HG03432 (cell line): ENCODE data around the gene RAB3GAP2.
"Not testable (repeated sequence)": the region's sequence is repeated elsewhere in the genome, so short reads cannot be mapped to it uniquely, and the experiment has no call there.

Experiments
- ATAC-seq: cut with Tn5 transposase; IDR thresholded peaks from one replicate; pipeline ENCODE4 v1.9.1; 2021; ENCODE audit warnings: mild to moderate bottlenecking, moderate library complexity; ENCODE audit not compliant: unreplicated experiment

Gene RAB3GAP2

DNA sequence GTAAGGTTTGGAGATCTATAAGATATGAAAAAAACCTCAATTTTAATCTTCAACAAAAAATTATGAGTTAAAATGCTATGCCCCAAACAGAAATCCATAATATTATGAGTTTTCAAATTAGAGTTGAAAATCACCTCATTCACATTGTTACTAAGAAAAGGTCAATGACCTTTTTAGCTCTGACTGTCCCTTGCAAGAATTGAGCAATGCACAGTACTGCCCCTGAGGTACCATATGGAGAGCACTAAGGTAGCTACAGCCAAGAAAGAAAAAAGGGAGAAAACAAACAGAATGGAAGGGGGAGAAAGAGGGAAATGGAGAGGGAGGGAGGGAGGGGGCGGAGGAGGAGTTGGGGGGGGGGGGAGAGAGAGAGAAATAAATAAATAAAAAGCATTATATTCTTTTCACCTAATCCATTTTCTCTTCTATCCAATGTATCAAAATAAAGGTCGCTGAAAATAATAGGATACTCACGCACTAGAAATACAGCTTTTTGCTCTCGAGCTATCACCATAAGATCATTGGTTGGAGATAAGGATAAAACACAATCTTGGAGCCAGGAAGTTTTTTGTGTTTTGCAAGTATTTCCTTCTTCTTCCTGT is 58.8 kb downstream of the RAB3GAP2 start:
- no peak for ATAC-seq

DNA sequence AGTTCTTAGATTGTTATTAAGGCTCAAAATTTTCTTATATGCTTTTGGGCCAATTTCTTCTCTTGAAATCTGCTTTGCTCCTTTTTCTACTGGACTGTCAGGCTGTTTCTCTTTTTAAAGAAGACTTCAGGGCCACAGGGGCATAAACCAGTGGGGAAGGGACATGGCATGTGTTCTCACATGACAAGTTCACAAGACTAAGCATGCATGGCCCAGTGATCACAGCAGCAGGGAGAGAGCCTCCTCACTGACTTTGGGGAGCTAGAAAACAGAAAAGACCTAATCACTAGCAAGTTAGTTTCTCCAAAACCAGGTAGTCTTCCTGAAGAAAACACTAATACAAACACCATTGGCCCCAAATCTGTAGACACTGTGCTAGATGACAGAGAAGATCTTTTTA is 64.8 kb downstream of the RAB3GAP2 start:
- ATAC-seq: no peak

DNA sequence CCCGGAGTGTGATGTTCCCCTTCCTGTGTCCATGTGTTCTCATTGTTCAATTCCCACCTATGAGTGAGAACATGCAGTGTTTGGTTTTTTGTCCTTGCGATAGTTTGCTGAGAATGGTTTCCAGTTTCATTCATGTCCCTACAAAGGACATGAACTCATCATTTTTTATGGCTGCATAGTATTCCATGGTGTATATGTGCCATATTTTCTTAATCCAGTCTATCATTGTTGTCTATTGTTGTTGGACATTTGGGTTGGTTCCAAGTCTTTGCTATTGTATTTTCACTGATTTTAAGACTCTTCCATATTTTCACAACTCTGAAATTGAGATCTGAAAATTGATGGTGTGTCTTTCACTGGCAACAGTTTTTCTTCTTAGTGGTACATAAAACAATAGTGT is 67.5 kb downstream of the RAB3GAP2 start:
- ATAC-seq: not testable (repeated sequence)

DNA sequence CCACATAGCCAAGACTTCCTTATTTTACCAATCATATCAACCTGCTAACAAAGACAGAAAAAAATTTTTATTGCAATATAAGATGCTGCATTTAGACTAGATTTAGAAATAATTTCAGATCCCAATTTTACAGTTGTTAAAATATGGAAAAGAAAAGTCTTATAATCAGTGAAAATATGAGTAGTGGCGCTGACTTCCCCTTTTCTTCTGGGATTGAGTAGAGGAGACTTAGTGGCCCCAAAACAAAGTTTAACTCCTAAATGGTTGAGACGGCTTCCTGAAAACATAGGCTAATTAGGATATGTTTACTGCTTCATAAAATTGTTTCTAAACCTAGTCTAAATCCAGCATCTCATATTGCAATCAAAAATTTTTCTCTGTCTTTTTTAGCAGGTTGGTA is 68.4 kb downstream of the RAB3GAP2 start:
- ATAC-seq: no peak

DNA sequence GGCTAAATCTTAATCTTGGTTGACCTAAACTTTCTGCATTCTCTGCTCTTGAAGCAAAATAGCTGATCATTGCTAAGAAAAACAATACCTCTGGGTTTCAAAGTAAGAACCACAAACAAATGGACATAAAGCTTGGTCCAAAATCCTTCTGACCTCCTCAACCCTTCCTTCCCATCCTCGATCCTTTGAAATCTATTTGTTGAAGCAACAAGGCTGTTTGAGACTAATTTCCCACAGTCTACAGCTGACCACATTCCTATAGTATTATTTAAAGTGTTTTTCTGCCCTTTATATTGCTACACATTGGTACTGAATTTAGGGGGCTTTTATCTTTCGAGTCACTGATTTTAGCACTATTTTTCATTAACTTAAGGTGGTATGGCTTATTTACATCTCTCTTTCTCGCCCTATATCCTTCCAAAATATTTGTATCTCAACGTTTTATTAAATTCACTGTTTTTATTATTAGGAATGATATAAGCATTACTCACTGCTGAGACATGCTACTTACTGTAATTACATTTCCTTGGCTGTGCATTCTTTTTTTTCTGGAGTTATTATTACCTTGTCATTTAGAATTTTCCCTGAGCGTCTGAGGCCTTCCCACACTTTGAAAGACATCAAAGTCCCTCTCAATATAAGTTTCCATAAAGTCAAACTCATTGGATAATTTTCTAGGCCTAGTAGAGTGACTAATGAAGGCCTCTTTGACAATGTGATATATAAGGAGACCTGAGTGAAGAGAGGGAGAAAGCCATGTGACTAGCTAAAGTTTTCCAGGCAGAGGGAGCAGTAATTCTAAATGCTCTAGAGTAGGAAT is 73.9 kb downstream of the RAB3GAP2 start:
- no peak for ATAC-seq

DNA sequence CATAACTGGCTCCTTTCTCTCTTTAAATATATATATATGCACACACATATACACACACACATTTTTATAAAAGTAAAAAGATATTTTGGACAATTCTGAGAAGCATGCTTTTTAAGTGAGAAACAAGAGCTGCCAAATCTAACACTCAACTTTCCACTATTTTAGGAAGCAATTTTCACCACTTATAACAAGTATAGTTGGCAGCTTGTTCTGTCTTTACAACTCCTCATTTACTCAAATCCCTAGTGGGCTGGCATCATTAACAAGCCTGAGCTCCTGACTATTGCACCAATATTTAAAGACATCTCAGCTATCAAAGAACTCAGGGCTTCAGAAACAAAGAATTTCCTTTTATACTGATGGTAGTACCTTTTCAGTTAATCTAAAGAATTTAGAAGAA is 76.6 kb downstream of the RAB3GAP2 start:
- no peak for ATAC-seq

DNA sequence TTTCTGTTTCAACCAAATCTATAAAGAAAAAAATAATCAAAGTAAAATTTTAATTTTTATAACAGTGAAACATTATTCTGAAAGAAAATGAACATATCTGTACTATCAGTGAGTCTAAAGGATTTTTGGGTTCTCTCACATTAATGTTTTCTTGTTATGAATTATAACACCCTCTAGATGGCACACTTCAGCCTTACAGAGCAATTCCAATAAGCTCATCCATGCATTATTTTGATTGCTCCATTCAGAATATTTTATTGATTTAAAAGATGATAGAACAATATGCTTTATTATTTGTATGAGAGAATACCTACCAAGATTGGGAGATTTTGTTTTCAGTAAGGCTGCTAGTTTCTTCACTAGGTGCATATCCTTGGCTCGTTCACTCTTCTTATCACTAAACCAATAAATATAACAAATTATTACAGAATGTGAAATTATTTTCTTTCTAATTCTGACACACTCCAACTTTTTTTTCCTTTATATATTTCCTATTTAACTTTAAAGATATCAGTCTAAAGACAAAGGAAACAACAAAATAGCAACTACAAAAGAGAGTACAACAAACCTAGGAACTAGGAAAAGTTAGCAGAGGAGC is 82.4 kb downstream of the RAB3GAP2 start:
- no peak for ATAC-seq

DNA sequence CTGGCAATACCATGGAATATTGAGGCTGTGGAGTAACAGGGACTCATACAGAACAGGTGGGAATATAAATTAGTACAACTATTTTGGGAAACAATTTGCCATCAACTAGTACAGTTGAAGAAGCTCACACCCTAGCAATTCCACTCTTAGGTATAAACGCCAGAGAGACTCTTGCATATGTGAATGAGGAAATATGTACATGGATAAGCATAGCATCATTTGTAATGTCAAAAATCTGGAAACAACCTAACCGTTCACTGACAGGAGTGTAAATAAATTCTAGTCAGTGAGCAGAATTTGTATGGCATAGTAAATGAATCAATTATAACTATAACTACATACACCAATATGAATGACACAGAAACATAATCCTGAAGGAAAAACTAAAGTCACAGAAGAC is 83.7 kb downstream of the RAB3GAP2 start:
- no peak for ATAC-seq

DNA sequence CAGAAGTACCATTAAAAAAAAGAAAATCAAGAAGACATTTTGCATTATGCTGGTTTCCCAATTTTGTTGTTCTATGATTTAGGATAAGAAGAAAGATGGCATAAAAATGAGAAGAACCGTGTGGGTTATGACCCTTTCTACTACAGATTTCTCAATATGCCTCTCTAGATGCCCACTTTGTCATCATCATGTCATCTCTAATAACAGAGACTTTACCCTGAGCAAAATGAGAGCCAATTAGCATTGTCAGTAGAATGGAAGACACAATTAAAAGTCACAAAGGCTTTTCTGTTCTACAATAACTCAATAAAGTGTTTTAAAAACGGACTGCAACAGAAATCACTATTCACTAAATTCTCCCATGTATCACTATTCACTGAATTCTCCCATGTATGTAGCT is 85.5 kb downstream of the RAB3GAP2 start:
- no peak for ATAC-seq

DNA sequence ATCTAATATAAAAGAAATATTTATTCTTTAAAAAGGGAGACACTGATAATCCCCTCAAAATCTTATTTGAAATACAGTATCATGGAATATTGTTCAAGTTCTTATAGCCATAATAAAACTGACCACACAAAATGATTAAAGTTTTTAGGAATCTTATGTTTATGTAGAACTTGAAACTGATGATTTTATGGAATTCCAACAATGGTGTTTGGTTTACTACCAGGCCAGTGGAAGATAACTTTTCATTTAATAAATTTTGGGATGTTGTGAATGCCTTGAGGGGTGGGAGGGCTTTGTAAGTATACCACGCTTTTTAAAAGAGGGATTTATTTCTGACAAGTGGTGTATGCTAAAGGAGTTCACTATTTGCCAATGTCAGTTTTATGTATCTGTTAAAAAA is 87.7 kb downstream of the RAB3GAP2 start:
- no peak for ATAC-seq

DNA sequence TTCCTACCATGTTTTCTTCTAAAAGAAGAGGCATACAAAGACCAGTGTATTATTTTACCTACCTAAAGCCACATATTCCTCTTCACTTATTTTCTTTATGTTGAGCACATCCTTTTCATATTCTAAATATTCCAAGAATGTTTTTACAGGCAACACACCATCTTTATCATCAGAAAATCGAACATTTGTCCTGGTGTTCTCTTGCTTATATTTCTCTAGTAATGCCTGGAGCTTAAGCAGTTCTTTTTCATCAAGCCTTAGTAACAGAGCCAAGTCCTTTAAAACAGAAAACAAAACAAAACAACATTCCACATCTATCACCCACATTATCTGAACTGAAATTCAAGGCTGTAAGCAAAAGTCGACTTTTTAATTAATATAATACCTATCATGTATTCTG is 89.6 kb downstream of the RAB3GAP2 start:
- no peak for ATAC-seq

DNA sequence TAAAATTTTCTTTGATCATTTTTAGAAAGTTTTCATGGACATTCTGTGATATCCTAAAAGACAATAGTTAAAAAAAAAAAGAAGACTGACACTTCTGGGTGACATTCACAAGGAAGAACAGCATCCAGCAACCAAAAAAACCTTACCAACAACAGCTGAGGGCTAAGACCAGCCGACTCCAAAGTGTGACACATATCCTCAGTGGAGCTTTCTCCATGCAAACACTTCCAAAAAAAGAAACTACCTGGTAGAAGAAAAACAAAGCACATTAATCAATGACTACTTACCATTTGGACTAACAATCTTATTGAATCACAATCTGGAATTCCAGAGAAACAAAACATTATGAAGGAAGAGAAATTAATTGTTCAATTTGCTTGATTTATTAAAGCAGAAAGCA is 90.1 kb downstream of the RAB3GAP2 start:
- no peak for ATAC-seq

DNA sequence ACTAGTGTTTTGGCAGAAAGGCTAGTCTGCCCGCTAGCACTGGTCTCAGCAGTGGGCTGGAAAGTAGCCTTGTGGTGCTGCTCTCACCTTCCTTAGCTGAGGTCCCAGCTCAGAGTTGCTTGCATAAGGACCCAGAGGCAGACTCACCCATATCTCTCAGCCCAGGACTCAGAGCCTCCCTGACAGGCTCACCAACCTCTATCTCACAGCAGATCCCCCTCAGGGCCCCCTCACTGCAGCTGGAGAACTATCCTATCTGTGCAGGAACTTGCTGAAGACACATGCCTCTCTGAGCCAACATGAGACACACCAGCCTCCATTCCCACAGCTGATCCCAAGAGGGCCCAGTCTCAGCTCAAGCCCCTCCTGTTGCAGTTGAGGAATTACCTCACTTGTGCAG is 95.7 kb downstream of the RAB3GAP2 start:
- ATAC-seq: no peak

DNA sequence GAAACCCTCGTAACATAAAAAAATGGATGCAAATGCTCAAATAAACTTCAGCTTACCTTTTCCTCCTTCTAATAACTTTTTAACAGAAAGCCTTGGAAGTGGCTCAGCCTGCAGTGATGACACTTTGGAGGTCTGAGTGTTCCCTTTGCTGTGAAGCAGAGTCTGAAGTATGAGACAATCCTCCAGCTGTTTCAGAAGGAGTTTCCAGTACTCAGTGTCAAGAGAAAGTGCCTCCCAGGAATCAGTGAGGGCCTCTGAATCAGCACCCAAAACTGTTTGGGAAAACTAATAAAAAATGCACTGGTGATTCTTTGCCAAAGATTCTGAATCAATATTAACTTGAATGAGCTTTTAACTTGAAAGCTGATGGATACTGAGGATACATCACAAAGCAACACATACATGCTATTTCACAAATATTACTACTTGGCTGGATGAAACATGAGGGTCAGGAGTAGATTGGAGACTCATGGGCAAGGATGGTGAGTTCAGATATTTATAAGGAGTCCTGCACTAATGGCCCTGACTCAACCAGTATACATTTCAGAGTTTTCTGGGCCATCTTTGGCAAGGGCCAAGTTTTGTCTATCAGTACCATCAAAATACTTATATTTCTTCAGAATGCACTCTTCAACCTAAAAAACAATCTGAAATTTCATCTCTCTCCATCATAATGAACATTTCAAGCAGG is 101.3 kb downstream of the RAB3GAP2 start:
- no peak for ATAC-seq

DNA sequence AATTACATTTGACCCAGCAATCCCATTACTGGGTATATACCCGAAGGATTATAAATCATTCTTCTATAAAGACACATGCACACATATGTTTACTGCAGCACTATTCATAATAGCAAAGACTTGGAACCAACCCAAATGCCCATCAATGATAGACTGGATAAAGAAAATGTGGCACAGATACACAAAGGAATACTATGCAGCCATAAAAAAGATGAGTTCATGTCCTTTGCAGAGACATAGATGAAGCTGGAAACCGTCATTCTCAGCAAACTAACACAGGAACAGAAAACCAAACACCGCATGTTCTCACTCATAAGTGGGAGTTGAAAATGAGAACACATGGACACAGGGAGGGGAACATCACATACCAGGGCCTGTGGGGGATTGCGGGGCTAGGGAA is 102.4 kb downstream of the RAB3GAP2 start:
- not testable (repeated sequence) for ATAC-seq

DNA sequence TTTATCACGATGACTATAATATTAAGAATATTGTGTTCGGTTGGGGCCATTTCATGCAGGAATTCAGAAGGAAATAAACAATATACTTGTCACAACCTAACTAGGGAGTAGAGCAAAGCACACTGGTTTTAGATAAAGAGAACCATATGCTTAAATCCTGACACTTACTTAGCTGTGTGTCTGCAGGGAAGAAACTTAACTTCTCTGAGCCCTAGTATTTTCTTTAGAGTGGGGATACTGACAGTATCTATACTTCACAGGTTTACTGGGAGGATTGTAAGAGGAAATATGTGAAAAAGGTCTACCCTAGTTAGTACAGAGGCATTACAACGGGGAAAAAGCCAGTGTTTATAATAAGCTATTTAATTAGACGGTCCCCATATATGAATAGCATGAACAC is 105.4 kb downstream of the RAB3GAP2 start:
- no peak for ATAC-seq

DNA sequence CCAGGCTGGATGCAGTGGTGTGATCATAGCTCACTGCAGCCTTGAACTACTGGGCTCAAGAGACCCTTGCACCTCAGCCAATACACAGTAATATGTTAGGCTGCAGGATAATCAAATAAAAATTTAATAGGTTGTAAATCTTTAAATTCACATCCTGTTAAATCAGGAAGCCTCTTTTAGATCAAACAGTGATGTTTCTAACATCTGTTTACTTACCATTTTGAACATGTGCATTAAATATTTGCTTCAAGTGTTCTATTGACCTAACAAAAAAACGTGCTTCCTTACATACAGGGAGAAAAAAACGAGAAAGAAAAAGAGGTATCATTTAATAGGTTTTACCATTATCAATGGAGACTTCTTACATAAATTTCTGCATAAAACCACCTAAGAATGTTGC is 107.7 kb downstream of the RAB3GAP2 start:
- ATAC-seq: no peak

DNA sequence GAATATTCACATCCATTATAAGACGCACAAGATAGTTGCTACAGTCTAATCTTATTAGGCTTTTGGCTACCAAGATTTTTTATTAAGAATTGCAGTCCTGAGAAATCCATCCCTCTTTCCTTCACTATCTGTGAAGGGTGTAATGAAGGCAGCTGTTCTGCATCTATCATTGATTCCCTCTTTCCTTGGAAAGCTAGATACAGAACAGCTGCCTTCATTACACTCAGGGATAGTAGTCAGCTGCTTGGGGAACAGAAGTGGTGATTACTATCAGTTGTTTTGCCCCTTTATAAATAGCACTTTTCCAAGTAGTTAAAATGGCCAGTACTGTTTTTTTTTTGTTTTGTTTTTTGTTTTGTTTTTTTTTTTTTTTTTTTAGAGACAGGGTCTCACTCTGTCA is 108.1 kb downstream of the RAB3GAP2 start:
- no peak for ATAC-seq

DNA sequence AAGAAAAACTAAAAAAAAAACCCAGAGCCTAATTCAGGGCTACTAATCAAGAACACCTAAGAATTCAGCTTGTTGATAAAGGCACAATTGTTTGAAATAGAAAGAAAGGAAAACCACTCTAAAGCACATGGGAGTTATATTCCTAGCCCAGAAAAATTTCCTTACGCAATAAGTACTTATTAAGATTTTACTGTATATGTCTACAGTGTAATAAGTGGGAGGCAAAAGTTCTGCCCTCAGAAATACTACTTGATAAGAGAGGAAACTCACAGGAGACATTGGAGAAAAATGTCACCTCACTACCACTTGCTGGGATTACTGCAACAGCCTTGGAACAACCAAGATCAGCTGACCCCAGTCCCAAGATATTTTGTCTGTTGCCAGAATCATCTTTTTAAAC is 112.2 kb downstream of the RAB3GAP2 start:
- no peak for ATAC-seq

DNA sequence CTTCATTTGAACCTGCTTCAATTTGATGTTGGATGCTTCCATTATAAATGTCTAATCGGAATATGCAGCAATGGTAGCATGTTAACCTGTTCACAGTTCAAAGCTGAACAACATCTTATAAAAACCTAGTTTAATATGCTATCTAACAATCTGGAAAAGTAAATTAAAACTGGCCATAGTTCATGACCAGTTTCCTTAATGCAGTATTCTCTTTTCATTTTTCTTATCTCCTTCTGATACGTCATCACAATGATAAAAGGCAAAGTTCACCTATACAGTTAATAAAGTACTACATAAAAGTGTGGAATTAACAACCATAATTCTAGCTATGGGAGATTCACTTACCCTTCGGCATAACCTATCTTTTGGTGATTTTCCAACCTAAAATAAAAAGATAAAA is 113.2 kb downstream of the RAB3GAP2 start:
- no peak for ATAC-seq

DNA sequence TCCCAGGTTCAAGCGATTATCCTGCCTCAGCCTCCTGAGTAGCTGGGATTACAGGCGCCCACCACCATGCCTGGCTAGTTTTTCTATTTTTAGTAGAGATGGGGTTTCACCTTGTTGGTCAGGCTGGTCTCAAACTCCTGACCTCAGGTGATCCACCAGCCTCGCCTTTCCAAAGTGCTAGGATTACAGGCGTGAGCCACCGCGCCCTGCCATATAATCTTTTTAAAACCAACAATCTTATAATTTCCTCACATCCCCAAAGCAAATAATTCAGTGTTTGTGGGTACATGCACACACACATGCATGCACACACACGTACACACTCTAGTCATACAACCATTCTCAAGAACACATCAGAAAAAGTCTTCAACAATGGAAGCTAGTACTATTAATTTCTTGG is 113.7 kb downstream of the RAB3GAP2 start:
- ATAC-seq: not testable (repeated sequence)

DNA sequence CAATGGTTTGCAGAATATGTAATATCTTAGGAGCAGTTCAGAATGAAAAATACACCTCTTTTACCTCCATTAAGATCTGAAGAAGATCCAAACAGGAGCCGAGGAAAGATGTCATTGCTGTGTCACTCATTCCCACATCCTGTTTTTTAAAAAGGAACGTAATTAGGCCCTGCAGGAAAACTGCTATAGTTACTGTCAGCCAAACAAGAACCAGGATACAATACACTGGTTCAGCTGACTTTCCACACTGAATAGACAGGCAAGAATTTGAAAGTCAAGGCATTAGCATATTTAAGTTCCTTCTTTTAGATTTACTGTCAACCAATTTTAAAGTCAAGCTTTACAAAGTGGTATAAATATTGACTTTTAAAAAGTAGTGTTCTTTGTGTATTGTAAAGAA is 114.5 kb downstream of the RAB3GAP2 start:
- ATAC-seq: no peak
